H9 (cell line): ENCODE measurements around the gene KLRB1. TPM values are rescaled to one million over a fixed set of nuclear protein-coding genes. Genes with fewer than 3 reads are reported as not detected.
"Not testable (repeated sequence)": the region's sequence is repeated elsewhere in the genome, so short reads cannot be mapped to it uniquely, and the experiment has no call there.

Source experiments
- DNase-seq: peaks from one replicate; pipeline ENCODE4 v3.0.0-alpha.2; 2017
- H2AFZ ChIP-seq: one replicate; pipeline ENCODE4 v1.6.1; 2013; ENCODE audit warnings: mild to moderate bottlenecking, low read length, control low read depth, moderate library complexity
- H2AK5ac ChIP-seq: 2 replicates; pipeline ENCODE4 v1.6.1; 2013; ENCODE audit warnings: low read length, control low read depth, mixed read lengths; ENCODE audit not compliant: insufficient read length
- H2BK120ac ChIP-seq: one replicate; pipeline ENCODE4 v1.6.1; 2013; ENCODE audit warnings: low read depth, mild to moderate bottlenecking, low read length, control low read depth, inconsistent platforms; ENCODE audit not compliant: poor library complexity, severe bottlenecking
- H2BK12ac ChIP-seq: 2 replicates; pipeline ENCODE4 v1.6.1; 2013; ENCODE audit warnings: low read length, control low read depth, mixed read lengths, low read depth; ENCODE audit not compliant: insufficient read length
- H2BK15ac ChIP-seq: 2 replicates; pipeline ENCODE4 v1.6.1; 2013; ENCODE audit warnings: low read depth, low read length, control low read depth
- H2BK20ac ChIP-seq: one replicate; pipeline ENCODE4 v1.6.1; 2013; ENCODE audit warnings: low read depth, mild to moderate bottlenecking, low read length, control low read depth, inconsistent platforms; ENCODE audit not compliant: poor library complexity, severe bottlenecking
- H2BK5ac ChIP-seq: 2 replicates; pipeline ENCODE4 v1.6.1; 2013; ENCODE audit warnings: low read length, control low read depth, mixed read lengths; ENCODE audit not compliant: insufficient read length
- H3K14ac ChIP-seq: 2 replicates; pipeline ENCODE4 v1.6.1; 2013; ENCODE audit warnings: low read length, control low read depth; ENCODE audit not compliant: insufficient read depth
- H3K18ac ChIP-seq: 2 replicates; pipeline ENCODE4 v1.6.1; 2013; ENCODE audit warnings: low read depth, mild to moderate bottlenecking, mixed read lengths, low read length, control low read depth; ENCODE audit not compliant: insufficient read length
- H3K23ac ChIP-seq: 2 replicates; pipeline ENCODE4 v1.6.1; 2013; ENCODE audit warnings: low read length, control low read depth, mixed read lengths, low read depth; ENCODE audit not compliant: insufficient read length
- H3K23me2 ChIP-seq: 2 replicates; pipeline ENCODE4 v1.6.1; 2013; ENCODE audit warnings: low read depth, mild to moderate bottlenecking, mixed read lengths, low read length, control low read depth; ENCODE audit not compliant: insufficient read length, poor library complexity, severe bottlenecking
- H3K27ac ChIP-seq: 2 replicates; pipeline ENCODE4 v1.5.1; 2013; ENCODE audit warnings: low read length, control low read depth, mixed read lengths, low read depth; ENCODE audit not compliant: insufficient read length
- H3K27me3 ChIP-seq: 2 replicates; pipeline ENCODE4 v1.6.1; 2013; ENCODE audit warnings: low read length, control low read depth, inconsistent platforms; ENCODE audit not compliant: insufficient read depth
- H3K4ac ChIP-seq: 2 replicates; pipeline ENCODE4 v1.6.1; 2013; ENCODE audit warnings: low read depth, mild to moderate bottlenecking, control low read depth, inconsistent platforms, low read length, moderate library complexity
- H3K4me1 ChIP-seq: 2 replicates; pipeline ENCODE4 v1.6.1; 2013; ENCODE audit warnings: low read length, control low read depth, inconsistent platforms; ENCODE audit not compliant: insufficient read depth
- H3K4me2 ChIP-seq: 2 replicates; pipeline ENCODE4 v1.6.1; 2013; ENCODE audit warnings: low read length, control low read depth, mixed read lengths; ENCODE audit not compliant: insufficient read length, insufficient read depth
- H3K56ac ChIP-seq: 2 replicates; pipeline ENCODE4 v1.6.1; 2013; ENCODE audit warnings: low read depth, mild to moderate bottlenecking, mixed read lengths, low read length, control low read depth; ENCODE audit not compliant: insufficient read length
- H3K79me1 ChIP-seq: 2 replicates; pipeline ENCODE4 v1.6.1; 2013; ENCODE audit warnings: low read depth, mild to moderate bottlenecking, moderate library complexity, low read length, control low read depth, inconsistent platforms; ENCODE audit not compliant: insufficient read depth, poor library complexity, severe bottlenecking
- H3K79me2 ChIP-seq: 2 replicates; pipeline ENCODE4 v1.6.1; 2013; ENCODE audit warnings: low read length, control low read depth, inconsistent platforms; ENCODE audit not compliant: insufficient read depth
- H3K9ac ChIP-seq: 2 replicates; pipeline ENCODE4 v1.6.1; 2013; ENCODE audit warnings: low read length, control low read depth, mixed read lengths; ENCODE audit not compliant: insufficient read length; ENCODE audit errors: extremely low read depth
- H3K9me3 ChIP-seq: one replicate; pipeline ENCODE4 v1.6.1; 2013; ENCODE audit warnings: low read depth, low read length, inconsistent platforms; ENCODE audit not compliant: control insufficient read depth
- H3T11ph ChIP-seq: one replicate; pipeline ENCODE4 v1.6.1; 2013; ENCODE audit warnings: mild to moderate bottlenecking, low read length, control low read depth, inconsistent platforms
- H4K20me1 ChIP-seq: one replicate; pipeline ENCODE4 v1.6.1; 2013; ENCODE audit not compliant: control insufficient read depth, insufficient read length, insufficient read depth
- H4K5ac ChIP-seq: 2 replicates; pipeline ENCODE4 v1.6.1; 2013; ENCODE audit warnings: low read depth, mild to moderate bottlenecking, mixed read lengths, low read length, control low read depth; ENCODE audit not compliant: insufficient read length
- H4K8ac ChIP-seq: replicated peaks from 2 replicates; pipeline ENCODE4 v1.6.1; 2013; ENCODE audit warnings: low read length, control low read depth, mixed read lengths, low read depth; ENCODE audit not compliant: insufficient read length
- H4K91ac ChIP-seq: 2 replicates; pipeline ENCODE4 v1.6.1; 2013; ENCODE audit warnings: low read depth, mild to moderate bottlenecking, moderate library complexity, mixed read lengths, low read length, control low read depth; ENCODE audit not compliant: insufficient read length
- H3K27ac Mint-ChIP-seq, 3 experiments: 2 replicates in 2 of 3; 3 replicates in 1 of 3; pipeline ENCODE4 v1.8.0; 2020 to 2021; ENCODE audit warnings: mixed read lengths in 3 of 3, mild to moderate bottlenecking in 1 of 3, moderate library complexity in 1 of 3
- H3K27me3 Mint-ChIP-seq: 2 replicates; pipeline ENCODE4 v1.8.0; 2021; ENCODE audit warnings: low read depth, mild to moderate bottlenecking, moderate library complexity, mixed read lengths
- H3K36me3 Mint-ChIP-seq, 3 experiments: 2 replicates in 2 of 3; 3 replicates in 1 of 3; pipeline ENCODE4 v1.8.0; 2020 to 2021; ENCODE audit warnings: low read depth in 3 of 3, mixed read lengths in 3 of 3; ENCODE audit not compliant: insufficient read depth in 1 of 3
- H3K4me1 Mint-ChIP-seq, 2 experiments: 2 replicates each; pipeline ENCODE4 v1.8.0; 2020; ENCODE audit warnings: mixed read lengths in 2 of 2
- H3K4me3 Mint-ChIP-seq, 2 experiments: 2 replicates in 1 of 2; 3 replicates in 1 of 2; pipeline ENCODE4 v1.8.0; 2020 to 2021; ENCODE audit warnings: mild to moderate bottlenecking in 2 of 2, mixed read lengths in 2 of 2, moderate library complexity in 1 of 2
- H3K9me3 Mint-ChIP-seq, 2 experiments: 2 replicates in 1 of 2; 3 replicates in 1 of 2; pipeline ENCODE4 v1.8.0; 2020; ENCODE audit warnings: mild to moderate bottlenecking in 2 of 2, mixed read lengths in 2 of 2, moderate library complexity in 1 of 2
- WGBS: extraction: QIAGEN DNeasy Blood & Tissue Kit; methylation state at CpG from one replicate; pipeline ENCODE4 v1.1.7; 2013; ENCODE audit warnings: missing lambda C conversion rate, low lambda C conversion rate, mixed read lengths; ENCODE audit not compliant: insufficient read length; ENCODE audit errors: extremely low coverage; 5-methylcytosine and 5-hydroxymethylcytosine counted together
- total RNA-seq: library from RNA; stranded (reverse); gene quantifications from 2 replicates; pipeline ENCODE4 v1.2.1, GENCODE V29; 2021

The KLRB1 gene
- total RNA-seq, 1 experiment from 2014 or later, result 0.15 TPM

GRCh38 chr12:9567151-9567550 is 40.6 kb downstream of the KLRB1 start:
- not testable (repeated sequence) for H4K91ac ChIP-seq, H3K27me3 Mint-ChIP-seq, H3K14ac ChIP-seq, H3K27me3 ChIP-seq, H4K8ac ChIP-seq, DNase-seq, H3K4me1 Mint-ChIP-seq, H2AFZ ChIP-seq, H3K9me3 Mint-ChIP-seq, H3K27ac Mint-ChIP-seq, H4K20me1 ChIP-seq, H3K27ac ChIP-seq, H2BK15ac ChIP-seq, H3K79me2 ChIP-seq, H3K4me1 ChIP-seq, H3K36me3 Mint-ChIP-seq, H2AK5ac ChIP-seq, H2BK120ac ChIP-seq, H3K23ac ChIP-seq, H3T11ph ChIP-seq, H3K9me3 ChIP-seq, H3K18ac ChIP-seq, H3K4me3 Mint-ChIP-seq, H2BK5ac ChIP-seq, H3K4me2 ChIP-seq, H3K9ac ChIP-seq, H2BK20ac ChIP-seq, H2BK12ac ChIP-seq, H3K79me1 ChIP-seq, H3K56ac ChIP-seq, H3K4ac ChIP-seq, H4K5ac ChIP-seq, H3K23me2 ChIP-seq
- WGBS, result no CpG with 5 or more reads among the region's 9 CpGs

DNA sequence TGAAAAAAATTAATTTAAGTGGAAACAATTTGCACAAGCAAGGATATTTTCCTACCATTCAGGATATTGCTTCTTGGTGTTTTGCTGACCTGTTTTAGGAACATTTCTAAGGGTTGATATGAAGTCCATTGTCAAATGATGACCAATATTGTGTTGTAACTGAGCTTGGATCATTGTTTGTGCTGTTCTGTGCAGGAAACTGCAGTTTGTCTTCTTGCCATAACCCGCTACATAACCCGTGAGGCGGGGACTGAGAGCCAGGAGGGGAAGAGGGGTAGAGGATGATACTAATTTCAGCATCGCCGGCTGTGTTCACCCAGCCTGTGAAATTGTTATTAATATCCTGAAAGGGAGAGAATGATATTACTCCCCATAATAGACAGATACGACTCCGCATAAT is 41.6 kb downstream of the KLRB1 start:
- H3K23me2 ChIP-seq, H3K14ac ChIP-seq, H3K27me3 ChIP-seq, H3K9me3 Mint-ChIP-seq, H3K23ac ChIP-seq, H2BK120ac ChIP-seq, H2AFZ ChIP-seq, H4K5ac ChIP-seq, H3K27ac Mint-ChIP-seq, H3K27ac ChIP-seq, H2BK15ac ChIP-seq, H3K79me2 ChIP-seq, H3K4me1 Mint-ChIP-seq, H3K4ac ChIP-seq, H3K36me3 Mint-ChIP-seq, H4K8ac ChIP-seq, H3K79me1 ChIP-seq, H3K27me3 Mint-ChIP-seq, H2AK5ac ChIP-seq, H3K4me1 ChIP-seq, H4K91ac ChIP-seq, H3K9me3 ChIP-seq, DNase-seq, H3K9ac ChIP-seq, H3K4me3 Mint-ChIP-seq, H2BK5ac ChIP-seq, H3K4me2 ChIP-seq, H2BK20ac ChIP-seq, H3T11ph ChIP-seq, H3K18ac ChIP-seq, H3K56ac ChIP-seq, H2BK12ac ChIP-seq, H4K20me1 ChIP-seq: not testable (repeated sequence)
- WGBS, result no CpG with 5 or more reads among the region's 7 CpGs
